NCI-H1436 (cell line): Measurements from ENCODE around the gene R3HDM2.

ENCODE experiments used
- DNase-seq: peaks from one replicate; lab custom pipeline; 2025; lab: John Stamatoyannopoulos, UW

Gene R3HDM2

DNA sequence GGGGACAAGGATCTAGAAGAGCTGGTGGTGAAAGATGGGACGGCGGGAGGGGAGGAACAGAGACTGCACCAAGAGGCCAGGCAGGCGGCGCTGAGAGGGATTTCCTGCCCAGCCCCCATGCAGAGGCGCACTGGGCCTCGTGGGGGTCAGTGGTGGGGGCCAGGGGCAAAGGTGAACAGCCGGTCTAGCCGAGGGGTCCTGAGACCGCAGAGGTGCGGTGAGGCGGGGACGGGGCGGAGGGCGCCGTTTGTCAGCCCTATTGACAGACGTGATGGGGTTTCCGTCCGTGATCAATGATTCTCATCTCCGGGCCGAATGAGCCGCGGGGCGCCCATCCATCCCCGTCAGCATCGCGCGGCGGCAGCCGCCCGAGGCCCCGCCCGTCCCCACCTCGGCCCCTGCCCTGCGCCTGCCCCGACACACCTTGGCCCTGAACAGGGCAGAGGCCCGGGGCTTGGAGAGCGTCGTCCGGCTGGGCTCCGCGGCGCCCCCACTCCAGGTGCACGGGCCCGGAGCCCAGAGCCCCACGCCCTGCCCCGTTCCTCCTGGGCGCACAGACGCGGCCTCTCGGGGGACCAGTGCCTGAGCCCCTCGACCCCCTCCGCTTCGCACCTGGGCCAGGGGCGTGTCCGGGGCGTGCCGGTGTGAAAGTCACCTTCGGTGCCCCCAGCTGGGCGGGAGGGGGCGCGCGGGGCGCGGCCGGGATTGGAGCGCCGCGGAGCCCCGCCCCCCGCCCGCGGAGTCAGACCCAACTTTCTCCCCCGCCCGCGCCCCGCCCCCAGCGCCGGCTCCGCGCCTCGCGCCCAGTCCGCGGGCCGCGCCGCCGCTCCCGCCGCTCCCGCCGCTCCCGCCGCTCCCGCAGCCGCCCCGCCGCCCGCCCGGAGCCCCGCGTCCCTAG, 214.6 kb downstream of the R3HDM2 start, which contains the start of gene NXPH4:
NXPH4 (plus strand) TSS at position 781 of the 898 bp plus-strand sequence. CDS start 176 bp downstream, outside the sequence.
- DNase-seq: peak; percentile 23

DNA sequence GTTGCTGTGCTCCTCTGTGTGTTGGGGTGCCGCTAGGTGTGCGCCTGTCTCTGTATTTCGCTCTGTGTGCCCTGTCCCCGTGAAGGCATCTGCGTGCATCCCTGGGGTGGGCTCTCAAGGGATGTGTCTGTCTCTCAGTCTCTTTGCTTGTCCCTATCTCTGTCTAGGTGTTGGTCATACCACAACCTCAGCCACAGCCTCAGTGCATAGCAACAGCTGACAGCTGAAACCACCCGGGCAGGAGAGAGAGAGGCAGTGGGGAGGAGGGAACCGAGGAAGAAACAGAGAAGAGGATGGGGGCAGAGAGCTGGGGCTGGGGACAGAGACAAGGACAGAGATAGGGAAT, 215.2 kb downstream of the R3HDM2 start:
- DNase-seq: no peak

DNA sequence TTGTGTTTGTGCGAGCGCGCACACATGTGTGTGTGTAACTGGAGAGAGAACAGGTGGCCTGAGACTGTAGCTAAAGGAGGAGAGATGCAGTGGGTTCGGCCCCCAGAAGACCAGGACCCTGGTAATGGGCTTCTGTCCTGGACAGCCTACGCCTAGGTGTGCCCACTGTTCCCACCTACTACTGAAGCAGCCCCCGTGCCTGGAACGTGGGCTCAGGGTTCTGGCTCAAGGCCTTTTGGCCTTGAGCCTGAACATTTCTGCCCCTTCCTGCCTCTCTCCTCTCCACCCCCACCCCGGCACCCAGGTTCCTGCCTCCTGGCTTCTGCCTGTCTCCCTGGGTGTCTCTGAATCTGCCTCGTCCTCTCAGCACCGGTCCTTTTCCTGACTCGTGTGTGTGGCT, 215.8 kb downstream of the R3HDM2 start:
- DNase-seq: no peak

DNA sequence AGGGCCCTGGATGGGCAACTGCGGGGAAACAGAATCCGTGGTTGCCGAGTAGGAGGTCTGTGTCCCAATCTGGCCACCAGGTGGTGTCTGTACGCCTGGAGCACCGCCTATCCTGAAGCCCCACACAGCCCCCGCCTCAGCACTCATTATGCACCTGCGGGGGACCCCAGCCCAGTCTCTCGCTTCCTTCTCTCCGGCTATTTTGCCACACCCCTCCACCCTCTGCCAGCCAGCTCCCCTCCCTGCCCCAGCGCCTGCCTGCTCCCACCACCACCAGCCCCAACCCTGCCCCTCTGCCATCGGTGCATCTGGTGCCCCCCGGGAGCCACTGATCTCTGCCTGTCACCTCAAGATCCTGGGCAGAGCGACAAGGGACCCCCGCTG, 216.5 kb downstream of the R3HDM2 start:
- DNase-seq: peak; percentile 71

DNA sequence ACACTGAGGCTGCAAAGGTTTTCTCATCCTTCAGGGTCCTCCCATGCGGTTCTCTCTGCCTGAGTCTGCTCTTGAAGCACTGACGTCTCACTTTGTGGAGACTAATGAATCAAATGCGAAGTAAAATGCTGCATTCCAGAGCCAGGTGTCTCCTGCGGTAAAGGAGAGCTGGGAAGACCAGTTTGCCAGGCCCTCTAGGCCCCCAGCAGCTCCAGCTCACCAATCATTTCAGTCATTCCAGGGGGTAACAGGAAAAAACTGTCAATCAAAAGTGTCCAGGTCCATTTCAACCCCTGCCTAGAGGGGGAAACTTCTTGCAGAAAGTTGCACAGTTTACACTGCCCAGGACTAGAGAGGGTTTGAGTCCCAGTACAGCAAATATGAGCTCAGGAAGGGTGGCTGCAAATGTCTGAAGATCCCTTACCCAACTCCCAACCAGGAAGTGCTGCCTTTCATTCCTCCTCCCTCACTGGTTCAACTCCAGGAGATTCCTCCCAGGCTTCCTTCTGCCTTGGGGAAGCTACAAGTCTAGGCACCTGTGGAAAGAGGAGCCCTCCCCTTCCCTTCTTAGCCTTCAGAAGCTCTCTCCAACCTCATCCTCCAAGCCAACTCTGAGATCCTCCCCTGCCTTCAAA, 217.0 kb downstream of the R3HDM2 start:
- DNase-seq: no peak

DNA sequence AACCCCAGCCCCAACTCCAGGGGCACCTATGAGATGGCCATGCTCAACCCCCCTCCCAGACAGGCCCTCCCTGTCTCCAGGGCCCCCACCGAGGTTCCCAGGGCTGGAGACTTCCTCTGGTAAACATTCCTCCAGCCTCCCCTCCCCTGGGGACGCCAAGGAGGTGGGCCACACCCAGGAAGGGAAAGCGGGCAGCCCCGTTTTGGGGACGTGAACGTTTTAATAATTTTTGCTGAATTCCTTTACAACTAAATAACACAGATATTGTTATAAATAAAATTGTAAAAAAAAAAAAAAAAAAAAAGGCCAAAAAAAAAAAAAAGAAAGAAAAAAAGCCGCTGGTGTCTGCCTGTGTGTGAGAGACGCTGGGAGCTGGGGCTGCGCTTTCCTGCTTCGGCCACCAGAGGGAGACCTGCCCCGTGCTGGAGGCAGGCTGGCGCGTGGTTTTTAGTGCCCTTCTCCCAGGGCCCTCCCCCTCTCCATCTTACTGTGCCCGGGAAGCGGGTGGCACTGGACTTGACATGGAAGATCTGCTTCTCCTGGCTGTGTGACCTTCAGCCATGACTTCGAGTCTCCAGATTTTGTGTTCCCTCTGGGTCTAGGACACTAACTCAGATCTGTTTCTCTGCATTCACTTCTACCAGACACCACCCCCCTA, 217.7 kb downstream of the R3HDM2 start:
- peak; percentile 77 for DNase-seq

DNA sequence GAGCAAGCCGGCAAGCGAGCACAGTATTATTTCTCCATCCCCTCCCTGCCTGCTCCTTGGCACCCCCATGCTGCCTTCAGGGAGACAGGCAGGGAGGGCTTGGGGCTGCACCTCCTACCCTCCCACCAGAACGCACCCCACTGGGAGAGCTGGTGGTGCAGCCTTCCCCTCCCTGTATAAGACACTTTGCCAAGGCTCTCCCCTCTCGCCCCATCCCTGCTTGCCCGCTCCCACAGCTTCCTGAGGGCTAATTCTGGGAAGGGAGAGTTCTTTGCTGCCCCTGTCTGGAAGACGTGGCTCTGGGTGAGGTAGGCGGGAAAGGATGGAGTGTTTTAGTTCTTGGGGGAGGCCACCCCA, 218.2 kb downstream of the R3HDM2 start:
- no peak for DNase-seq

DNA sequence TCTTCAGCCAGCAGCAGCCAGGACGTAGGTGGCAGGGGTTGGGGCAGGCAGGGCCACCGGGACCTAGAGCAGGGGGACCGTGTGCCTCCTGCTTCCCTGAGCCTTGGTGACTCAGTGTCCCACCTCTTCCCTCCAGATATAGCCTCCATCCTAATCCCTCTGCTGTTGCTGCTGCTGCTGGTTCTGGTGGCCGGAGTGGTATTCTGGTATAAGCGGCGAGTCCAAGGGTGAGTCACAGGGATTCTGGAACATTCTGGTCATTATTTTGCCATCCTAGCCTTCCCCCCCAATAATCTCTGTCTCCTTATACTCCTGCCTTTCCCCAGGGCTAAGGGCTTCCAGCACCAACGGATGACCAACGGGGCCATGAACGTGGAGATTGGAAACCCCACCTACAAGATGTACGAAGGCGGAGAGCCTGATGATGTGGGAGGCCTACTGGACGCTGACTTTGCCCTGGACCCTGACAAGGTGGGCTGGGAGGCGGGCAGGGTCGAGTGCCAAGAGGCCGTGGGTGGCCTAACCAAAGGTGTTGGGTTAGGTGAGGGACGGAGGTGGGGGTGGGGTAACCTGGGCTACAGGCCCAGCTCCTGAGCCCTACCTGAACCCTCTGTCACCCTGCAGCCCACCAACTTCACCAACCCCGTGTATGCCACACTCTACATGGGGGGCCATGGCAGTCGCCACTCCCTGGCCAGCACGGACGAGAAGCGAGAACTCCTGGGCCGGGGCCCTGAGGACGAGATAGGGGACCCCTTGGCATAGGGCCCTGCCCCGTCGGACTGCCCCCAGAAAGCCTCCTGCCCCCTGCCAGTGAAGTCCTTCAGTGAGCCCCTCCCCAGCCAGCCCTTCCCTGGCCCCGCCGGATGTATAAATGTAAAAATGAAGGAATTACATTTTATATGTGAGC, 218.8 kb downstream of the R3HDM2 start:
- no peak for DNase-seq

DNA sequence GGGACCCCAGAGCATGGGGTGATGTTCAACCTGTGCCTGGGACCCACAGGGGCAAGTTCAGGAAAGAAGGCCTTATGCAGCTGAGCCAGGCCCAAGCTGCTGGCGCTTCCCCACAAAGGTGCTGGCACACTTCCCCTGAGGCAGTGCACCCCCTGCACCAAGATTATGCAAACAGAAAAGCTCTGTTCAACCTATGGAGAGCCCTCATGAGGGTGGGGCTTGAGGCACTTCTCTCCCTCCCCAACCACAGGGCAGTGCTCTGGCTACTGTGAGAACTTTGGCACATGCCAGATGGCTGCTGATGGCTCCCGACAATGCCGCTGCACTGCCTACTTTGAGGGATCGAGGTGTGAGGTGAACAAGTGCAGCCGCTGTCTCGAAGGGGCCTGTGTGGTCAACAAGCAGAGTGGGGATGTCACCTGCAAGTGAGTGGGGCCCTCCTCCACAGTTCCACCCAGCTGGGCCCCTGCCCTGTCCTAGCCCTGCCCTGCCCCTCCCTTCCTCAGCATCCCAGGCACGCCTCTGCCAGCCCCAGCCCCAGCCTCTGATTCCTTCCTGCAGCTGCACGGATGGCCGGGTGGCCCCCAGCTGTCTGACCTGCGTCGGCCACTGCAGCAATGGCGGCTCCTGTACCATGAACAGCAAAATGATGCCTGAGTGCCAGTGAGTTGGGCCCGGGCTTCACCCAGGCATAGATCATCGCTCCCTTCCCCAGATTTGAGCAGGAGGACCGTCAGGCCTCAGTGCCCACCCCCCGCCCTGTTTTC, 219.7 kb downstream of the R3HDM2 start:
- no peak for DNase-seq

DNA sequence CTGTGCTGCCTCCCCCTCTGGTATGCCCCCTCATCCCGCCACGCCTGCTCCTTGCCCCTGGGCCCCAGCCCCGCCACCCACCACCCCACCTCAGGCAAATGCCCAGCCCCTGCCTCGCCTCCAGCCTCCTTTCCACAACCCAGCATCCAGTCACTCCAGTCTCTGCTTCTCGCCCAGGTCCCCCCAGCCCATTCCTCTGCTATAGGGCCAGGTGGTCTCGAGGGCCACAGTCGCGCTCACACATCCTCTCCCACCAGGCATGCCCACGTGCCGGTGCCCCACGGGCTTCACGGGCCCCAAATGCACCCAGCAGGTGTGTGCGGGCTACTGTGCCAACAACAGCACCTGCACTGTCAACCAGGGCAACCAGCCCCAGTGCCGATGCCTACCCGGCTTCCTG, 220.4 kb downstream of the R3HDM2 start:
- no peak for DNase-seq

DNA sequence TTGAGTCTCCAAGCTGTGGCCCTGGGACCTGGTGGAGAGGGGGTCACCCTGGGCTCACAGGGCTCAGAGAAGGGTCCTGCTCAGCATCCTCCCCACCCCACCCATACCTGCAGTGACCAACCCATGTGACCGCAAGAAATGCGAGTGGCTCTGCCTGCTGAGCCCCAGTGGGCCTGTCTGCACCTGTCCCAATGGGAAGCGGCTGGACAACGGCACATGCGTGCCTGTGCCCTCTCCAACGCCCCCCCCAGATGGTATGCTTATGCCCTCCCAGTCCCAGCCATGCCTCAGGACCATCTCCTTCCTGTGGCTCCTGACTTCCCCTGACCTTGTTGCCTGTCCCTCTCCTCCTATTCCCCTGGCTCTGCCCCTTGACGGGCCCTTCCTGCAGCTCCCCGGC, 220.9 kb downstream of the R3HDM2 start:
- no peak for DNase-seq

DNA sequence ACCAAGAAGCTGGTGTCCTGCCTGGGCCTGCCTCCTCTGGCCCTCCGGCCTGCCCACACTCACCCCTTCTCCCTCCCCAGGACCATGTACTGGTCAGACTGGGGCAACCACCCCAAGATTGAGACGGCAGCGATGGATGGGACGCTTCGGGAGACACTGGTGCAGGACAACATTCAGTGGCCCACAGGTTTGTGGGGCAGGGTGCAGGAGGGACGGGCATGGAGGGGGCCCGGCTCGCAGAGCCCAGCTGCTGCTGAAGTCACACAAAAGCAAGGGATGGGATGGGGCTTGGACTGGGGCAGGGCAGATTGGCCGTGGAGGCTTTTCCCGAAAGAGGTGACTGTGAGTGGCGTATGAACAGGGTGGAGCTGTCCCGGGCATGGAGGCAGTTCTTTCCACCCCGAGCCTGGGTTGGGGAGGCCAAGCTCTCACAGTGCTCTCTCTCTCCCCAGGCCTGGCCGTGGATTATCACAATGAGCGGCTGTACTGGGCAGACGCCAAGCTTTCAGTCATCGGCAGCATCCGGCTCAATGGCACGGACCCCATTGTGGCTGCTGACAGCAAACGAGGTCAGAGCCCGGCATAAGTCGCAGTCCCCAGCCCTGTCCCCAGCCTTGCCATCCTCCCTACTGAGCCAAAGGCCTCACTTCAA, 222.1 kb downstream of the R3HDM2 start:
- no peak for DNase-seq

DNA sequence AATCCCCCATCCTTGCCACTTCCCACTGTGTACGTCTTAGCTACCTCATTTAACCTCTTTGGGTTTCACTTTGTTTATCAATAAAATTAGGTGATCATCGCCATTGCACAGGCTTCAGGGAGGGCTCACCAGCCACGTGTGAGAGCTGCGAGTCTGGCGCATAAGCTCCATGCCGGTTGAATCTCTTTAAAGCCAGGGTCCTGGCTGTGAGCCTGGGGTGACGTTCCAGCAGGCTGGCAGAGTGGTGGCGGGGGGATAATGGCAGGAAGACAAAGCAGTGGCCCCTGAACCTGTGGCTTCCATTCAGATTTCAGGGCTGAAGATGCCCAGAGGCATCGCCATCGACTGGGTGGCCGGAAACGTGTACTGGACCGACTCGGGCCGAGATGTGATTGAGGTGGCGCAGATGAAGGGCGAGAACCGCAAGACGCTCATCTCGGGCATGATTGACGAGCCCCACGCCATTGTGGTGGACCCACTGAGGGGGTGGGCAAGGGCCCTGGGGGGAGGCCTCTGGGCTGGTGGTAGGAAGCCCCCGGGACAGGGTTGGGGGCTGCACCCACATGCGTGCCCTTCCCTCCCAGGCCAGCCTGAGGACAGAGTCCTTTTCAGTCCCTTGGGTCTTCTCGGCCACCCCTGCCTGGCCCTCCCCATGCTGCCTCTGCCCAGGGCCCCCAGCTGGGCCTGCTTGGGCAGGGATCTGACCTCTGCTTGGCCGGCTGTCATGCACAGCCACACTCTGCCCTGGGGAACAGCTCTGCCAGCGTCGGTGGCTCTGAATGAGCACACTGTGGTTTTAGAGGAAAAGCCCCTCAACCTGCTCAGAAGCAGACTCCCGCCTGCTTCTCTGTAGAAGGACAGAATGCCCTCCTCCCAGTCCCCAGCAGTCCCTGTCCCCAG, 222.9 kb downstream of the R3HDM2 start:
- no peak for DNase-seq

DNA sequence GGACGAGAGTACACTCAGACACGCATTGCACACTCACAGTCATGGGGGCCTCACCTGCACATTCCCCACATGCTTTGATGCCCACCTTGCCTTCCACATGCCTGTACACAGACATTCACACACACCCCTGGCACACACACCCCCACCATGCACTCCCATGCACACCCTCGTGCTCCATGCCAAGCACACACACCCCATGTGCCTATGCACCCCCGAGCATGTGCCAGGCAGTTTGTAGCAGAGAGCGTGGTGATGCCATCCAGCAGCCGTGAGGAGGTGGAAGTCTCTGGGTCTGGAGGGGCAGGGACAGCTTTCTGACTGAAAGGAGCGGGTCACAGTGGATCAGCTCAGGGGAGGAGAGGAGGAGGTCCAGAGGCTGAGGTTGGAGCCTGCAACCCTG, 224.9 kb downstream of the R3HDM2 start:
- no peak for DNase-seq

DNA sequence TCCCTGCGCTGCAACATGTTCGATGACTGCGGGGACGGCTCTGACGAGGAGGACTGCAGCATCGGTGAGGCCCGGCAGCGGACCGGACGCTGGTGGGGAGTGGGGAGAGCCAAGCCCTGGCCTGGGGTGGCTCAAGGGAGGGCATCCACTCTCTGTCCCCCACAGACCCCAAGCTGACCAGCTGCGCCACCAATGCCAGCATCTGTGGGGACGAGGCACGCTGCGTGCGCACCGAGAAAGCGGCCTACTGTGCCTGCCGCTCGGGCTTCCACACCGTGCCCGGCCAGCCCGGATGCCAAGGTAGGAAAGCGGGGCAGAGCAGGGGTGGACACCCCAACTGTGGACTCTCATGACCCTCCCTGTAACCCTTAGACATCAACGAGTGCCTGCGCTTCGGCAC, 225.7 kb downstream of the R3HDM2 start:
- no peak for DNase-seq

DNA sequence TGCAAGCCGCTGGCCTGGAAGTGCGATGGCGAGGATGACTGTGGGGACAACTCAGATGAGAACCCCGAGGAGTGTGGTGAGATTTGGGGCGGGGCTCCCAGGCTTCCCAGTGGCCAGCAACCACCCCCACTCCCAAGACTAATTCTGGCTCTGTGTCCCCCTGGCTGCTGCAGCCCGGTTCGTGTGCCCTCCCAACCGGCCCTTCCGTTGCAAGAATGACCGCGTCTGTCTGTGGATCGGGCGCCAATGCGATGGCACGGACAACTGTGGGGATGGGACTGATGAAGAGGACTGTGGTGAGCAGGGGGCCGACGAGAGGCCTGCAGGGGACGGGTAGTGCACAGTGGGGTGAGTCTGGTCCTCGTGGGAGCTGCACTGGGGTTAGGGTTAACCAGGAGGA, 226.4 kb downstream of the R3HDM2 start:
- DNase-seq: no peak

DNA sequence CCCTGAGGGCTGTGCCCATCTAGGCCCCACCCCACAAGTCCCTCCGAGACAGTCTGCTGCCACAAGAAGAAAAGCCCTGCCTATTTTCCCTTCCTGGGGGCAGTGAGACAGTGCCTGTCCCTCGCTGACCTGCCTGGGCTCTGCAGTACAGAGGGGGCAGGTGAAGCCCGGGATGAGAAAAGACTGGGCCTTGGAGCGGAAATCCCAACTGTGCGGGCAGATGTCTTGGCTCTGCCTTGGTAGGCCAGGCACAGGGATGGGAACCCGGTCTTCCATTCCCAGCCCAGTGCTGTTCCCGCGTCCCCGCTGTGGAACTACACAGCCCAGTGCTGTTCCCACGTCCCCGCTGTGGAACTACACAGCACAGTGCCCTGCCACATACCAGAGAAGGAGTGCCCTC, 227.1 kb downstream of the R3HDM2 start:
- DNase-seq: no peak
